Karpas-422 (cell line): ENCODE measurements around the gene PRKG1. TPM values are rescaled to one million over a fixed set of nuclear protein-coding genes. Genes with fewer than 3 reads are reported as not detected.

Experiments
- DNase-seq: peaks from one replicate; pipeline ENCODE4 v3.0.0-alpha.2; 2015
- H2AFZ ChIP-seq: fragments of 200-600 bp; sonication (generic); 2 replicates; pipeline ENCODE4 v1.6.1; 2014; ENCODE audit warnings: antibody characterized with exemption, low read length, mixed read lengths
- H3K27ac ChIP-seq: fragments of 200-600 bp; sonication (generic); 2 replicates; pipeline ENCODE4 v1.5.1; 2014; ENCODE audit warnings: mild to moderate bottlenecking, low read length, moderate library complexity
- H3K27me3 ChIP-seq: fragments of 200-600 bp; sonication (generic); 2 replicates; pipeline ENCODE4 v1.6.1; 2014; ENCODE audit warnings: low read length, mixed read lengths
- H3K36me3 ChIP-seq: fragments of 200-600 bp; sonication (generic); 2 replicates; pipeline ENCODE4 v1.6.1; 2014; ENCODE audit warnings: low read length, mixed read lengths; ENCODE audit not compliant: insufficient read depth
- H3K4me1 ChIP-seq: fragments of 200-600 bp; sonication (generic); 2 replicates; pipeline ENCODE4 v1.6.1; 2014; ENCODE audit warnings: mild to moderate bottlenecking, low read length, mixed read lengths
- H3K4me2 ChIP-seq: fragments of 200-600 bp; sonication (generic); 2 replicates; pipeline ENCODE4 v1.6.1; 2014; ENCODE audit warnings: low read length, low read depth, mild to moderate bottlenecking; ENCODE audit not compliant: poor library complexity, severe bottlenecking
- H3K4me3 ChIP-seq: fragments of 200-600 bp; sonication (generic); 2 replicates; pipeline ENCODE4 v1.5.1; 2014; ENCODE audit warnings: mild to moderate bottlenecking, antibody characterized with exemption, low read length, mixed read lengths
- H3K79me2 ChIP-seq: fragments of 200-600 bp; sonication (generic); 2 replicates; pipeline ENCODE4 v1.6.1; 2014; ENCODE audit warnings: mild to moderate bottlenecking, low read length, mixed read lengths
- H3K9ac ChIP-seq: fragments of 200-600 bp; sonication (generic); 2 replicates; pipeline ENCODE4 v1.6.0; 2014; ENCODE audit warnings: low read length
- H3K9me2 ChIP-seq: fragments of 200-600 bp; sonication (generic), shearing (Covaris generic); replicated peaks from 2 replicates; pipeline ENCODE4 v1.6.0; 2014; ENCODE audit warnings: mild to moderate bottlenecking, low read length, moderate library complexity; ENCODE audit not compliant: insufficient read depth
- H3K9me3 ChIP-seq: fragments of 300-700, 200-600 bp; sonication (generic); 2 replicates; pipeline ENCODE4 v1.6.1; 2014; ENCODE audit warnings: low read length, mixed read lengths
- H4K20me1 ChIP-seq: fragments of 200-600 bp; sonication (generic); 2 replicates; pipeline ENCODE4 v1.6.1; 2014; ENCODE audit warnings: mild to moderate bottlenecking, antibody characterized with exemption, low read length, low read depth; ENCODE audit not compliant: insufficient read depth
- total RNA-seq: library from RNA; depleted of rRNA; stranded (reverse); fragments of >200 nt; shearing (Covaris generic); gene quantifications from 2 replicates; pipeline ENCODE4 v1.2.3, GENCODE V29; 2014; ENCODE audit warnings: low replicate concordance

Gene PRKG1
- total RNA-seq, 1 experiment from 2014 or later: not detected

DNA sequence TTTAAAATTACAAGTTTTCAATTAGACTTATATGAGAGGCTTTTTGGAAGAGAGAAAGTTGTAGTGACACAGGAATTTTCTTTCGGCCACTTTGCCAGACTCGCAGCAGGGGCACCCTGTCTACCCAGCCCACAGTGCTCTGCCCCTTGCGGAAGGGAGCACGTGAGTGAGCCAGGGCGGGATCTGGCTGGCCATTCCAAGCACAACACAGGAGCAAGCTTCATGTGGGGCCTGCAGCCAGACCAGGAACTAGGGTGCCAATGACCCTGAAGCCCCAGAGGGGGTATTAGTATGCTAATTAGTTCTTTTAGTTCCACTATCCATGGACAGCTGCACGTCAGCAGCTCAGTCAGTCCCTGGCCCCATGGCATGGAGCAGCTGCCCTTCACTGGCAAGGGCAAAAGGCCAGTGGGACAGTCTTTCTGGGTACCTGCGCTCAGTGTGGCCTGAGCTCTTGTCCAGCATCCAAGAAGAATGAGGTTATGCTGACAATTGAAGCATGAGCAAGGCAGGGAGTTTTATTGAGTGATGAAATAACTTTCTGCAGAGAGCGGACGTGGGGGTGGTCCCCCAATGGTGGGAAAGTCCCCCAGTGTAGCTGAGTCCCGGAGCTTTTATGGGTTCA lies 876.2 kb downstream of the PRKG1 start:
- H2AFZ ChIP-seq: no peak overlapping the region
- no peaks in the 10 kb centered on the region for H4K20me1 ChIP-seq
- H3K4me3 ChIP-seq: no peak overlapping the region
- H3K36me3 ChIP-seq: no peaks in the 10 kb centered on the region
- no peak overlapping the region for H3K9ac ChIP-seq
- no peaks in the 10 kb centered on the region for H3K4me1 ChIP-seq
- DNase-seq: no peak
- no peaks in the 10 kb centered on the region for H3K27me3 ChIP-seq
- H3K4me2 ChIP-seq: no peak overlapping the region
- no peaks in the 10 kb centered on the region for H3K9me2 ChIP-seq
- no peaks in the 10 kb centered on the region for H3K79me2 ChIP-seq
- no peaks in the 10 kb centered on the region for H3K9me3 ChIP-seq
- H3K27ac ChIP-seq: no peak overlapping the region

DNA sequence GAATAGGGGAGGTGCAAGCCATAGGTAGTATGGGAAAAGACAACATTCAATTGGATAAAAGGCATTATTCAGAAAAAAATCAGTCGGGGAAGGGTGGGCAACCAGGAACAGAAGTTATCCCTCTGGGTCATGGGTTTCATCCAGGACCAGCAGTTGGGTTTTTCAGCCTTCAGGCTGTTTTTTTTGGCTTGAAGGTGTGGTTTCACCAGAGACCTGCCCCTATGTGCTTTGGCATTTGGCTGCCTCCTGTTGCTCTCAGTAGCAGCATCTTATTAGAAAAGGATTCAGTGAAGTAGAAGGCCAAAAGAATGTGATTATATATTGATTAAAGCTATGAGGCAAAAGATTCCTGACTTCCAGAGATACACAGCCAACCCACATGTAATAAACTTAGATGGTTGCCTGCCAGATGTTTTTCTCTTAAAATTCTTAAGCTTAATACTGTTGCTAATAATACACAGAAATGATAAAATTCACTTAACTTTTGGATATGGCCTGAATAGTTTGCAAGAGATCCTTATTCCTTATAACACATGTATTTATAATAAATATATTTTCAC lies 876.8 kb downstream of the PRKG1 start:
- no peaks in the 10 kb centered on the region for H3K4me1 ChIP-seq
- no peak overlapping the region for H2AFZ ChIP-seq
- H3K27me3 ChIP-seq: no peaks in the 10 kb centered on the region
- H3K27ac ChIP-seq: no peak overlapping the region
- no peaks in the 10 kb centered on the region for H3K79me2 ChIP-seq
- H3K36me3 ChIP-seq: no peaks in the 10 kb centered on the region
- H3K9ac ChIP-seq: no peak overlapping the region
- H3K4me3 ChIP-seq: no peak overlapping the region
- no peaks in the 10 kb centered on the region for H4K20me1 ChIP-seq
- H3K4me2 ChIP-seq: no peak overlapping the region
- no peaks in the 10 kb centered on the region for H3K9me3 ChIP-seq
- no peak for DNase-seq
- H3K9me2 ChIP-seq: no peaks in the 10 kb centered on the region

DNA sequence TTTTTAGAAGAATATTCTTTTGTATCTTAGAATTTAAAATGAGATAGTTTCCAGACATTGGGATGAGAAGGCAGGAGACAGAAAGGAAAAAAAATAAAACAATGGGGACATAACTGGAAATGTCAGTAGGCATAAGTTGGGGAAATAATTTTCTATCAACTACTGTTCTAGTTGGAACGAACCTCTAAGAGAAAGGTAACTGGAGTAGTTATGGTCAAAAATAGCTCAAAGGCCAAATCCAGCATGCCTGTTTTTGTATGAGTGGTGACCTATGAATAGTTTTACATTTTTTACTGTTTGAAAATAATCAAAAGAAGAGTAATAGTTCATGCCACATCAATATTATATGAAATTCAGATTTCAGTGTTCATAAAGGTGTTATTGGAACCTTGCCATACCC lies 877.3 kb downstream of the PRKG1 start:
- Histone ChIP-seq H3K4me1 (no peaks in the 10 kb centered on the region), H3K4me2 (no peak overlapping the region), H3K79me2 (no peaks in the 10 kb centered on the region), H4K20me1 (no peaks in the 10 kb centered on the region), H3K27me3 (no peaks in the 10 kb centered on the region), H3K9me2 (no peaks in the 10 kb centered on the region), H3K9me3 (no peaks in the 10 kb centered on the region), H3K9ac (no peak overlapping the region), H3K27ac (no peak overlapping the region), H2AFZ (no peak overlapping the region), H3K36me3 (no peaks in the 10 kb centered on the region), H3K4me3 (no peak overlapping the region)
- DNase-seq: no peak

DNA sequence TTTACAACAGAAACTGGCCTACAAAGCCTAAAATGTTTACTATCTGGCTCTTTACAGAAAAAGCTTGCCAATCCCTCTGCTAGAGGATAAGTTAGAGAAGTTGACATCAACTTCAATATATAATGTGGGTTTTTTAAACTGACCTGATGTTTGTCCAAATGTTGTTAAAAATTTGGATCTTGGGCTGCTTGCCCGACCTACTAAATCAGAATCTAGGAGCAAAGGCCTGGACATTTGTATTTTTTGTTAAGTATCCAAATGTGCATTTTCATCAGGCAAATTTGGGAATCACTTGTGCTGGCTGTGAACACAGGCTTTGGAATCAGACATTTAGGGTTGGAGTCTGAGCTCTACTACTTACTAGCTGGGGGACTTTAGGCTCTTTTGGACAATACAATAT lies 877.8 kb downstream of the PRKG1 start:
- H3K9ac ChIP-seq: no peak overlapping the region
- no peak overlapping the region for H3K4me3 ChIP-seq
- H3K27ac ChIP-seq: no peak overlapping the region
- H3K4me2 ChIP-seq: no peak overlapping the region
- H3K27me3 ChIP-seq: no peaks in the 10 kb centered on the region
- no peaks in the 10 kb centered on the region for H3K36me3 ChIP-seq
- H3K9me3 ChIP-seq: no peaks in the 10 kb centered on the region
- no peaks in the 10 kb centered on the region for H3K9me2 ChIP-seq
- DNase-seq: no peak
- H3K79me2 ChIP-seq: no peaks in the 10 kb centered on the region
- no peak overlapping the region for H2AFZ ChIP-seq
- H3K4me1 ChIP-seq: no peaks in the 10 kb centered on the region
- H4K20me1 ChIP-seq: no peaks in the 10 kb centered on the region

DNA sequence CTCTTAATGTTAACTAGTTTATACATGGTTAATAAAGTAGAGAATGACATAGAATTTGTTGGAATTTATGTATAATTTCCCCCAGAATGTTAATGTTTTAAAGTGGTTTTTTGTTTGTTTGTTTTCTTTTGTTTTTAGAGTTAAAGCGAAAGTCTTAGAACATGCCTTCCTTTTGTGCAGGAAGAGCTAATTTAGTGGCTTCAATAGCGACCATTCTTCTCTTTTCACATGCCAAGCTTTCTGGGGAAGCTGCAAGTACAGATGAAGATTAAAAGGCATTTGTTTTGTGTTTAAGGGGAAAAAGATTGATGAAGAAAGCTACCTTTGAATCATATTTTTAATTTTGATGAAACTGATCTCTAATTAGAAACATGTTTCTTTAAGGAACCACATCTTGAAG lies 881.4 kb downstream of the PRKG1 start:
- no peaks in the 10 kb centered on the region for H3K9me3 ChIP-seq
- H3K79me2 ChIP-seq: no peaks in the 10 kb centered on the region

DNA sequence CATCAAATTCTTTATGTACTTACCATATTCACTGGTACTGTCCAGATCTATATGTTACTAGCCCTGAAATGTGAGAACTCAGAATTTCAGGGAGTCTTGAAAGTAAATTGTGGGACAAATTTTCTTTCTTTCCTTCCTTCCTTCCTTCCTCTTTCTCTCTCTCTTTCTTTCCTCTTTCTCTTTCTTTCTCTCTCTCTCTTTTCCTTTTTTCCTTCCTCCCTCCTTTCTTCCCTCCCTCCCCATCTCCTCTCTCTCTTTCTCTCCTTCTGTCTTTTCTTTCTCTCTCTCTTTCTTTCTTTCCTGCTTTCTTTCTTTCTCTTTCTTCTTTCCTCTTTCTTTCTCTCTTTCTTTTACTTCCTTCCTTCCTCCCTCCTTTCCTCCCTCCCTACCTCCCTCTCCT lies 882.5 kb downstream of the PRKG1 start:
- H3K9ac ChIP-seq: no peak overlapping the region

More for the DNA sequence above, 881.4 kb downstream of the PRKG1 start:
- H3K4me3 ChIP-seq: no peak overlapping the region
- no peaks in the 10 kb centered on the region for H4K20me1 ChIP-seq
- H3K27me3 ChIP-seq: no peaks in the 10 kb centered on the region
- H3K36me3 ChIP-seq: no peaks in the 10 kb centered on the region
- no peak overlapping the region for H2AFZ ChIP-seq
- H3K4me1 ChIP-seq: no peaks in the 10 kb centered on the region
- H3K9ac ChIP-seq: no peak overlapping the region
- no peak overlapping the region for H3K27ac ChIP-seq
- DNase-seq: no peak
- no peak overlapping the region for H3K4me2 ChIP-seq
- no peaks in the 10 kb centered on the region for H3K9me2 ChIP-seq

DNA sequence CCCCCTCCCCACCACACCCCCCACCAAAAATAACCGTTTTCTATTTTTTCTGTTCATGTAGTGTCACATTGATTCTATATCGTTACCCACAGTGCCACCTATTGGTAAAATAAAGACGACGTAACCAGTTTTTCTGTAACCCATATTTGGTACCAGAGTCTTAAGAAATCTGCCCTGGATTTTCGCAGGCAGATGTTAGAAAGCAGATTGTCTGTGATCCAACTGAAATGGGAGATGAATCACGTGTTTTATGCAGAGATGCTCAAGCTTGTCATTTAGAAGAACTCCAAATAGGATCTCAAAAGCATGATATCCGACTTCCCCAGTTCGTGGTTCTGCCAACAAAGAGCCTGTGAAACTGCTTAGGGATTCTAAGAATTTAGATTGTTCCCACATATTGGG lies 886.2 kb downstream of the PRKG1 start:
- Histone ChIP-seq H3K4me2 (no peak overlapping the region), H2AFZ (no peak overlapping the region), H3K79me2 (no peaks in the 10 kb centered on the region), H3K27me3 (no peaks in the 10 kb centered on the region), H3K36me3 (no peaks in the 10 kb centered on the region), H3K4me3 (no peak overlapping the region), H4K20me1 (no peaks in the 10 kb centered on the region), H3K9me2 (no peaks in the 10 kb centered on the region), H3K9me3 (no peaks in the 10 kb centered on the region), H3K9ac (no peak overlapping the region), H3K4me1 (no peaks in the 10 kb centered on the region), H3K27ac (no peak overlapping the region)
- DNase-seq: peak; percentile 75

More for the DNA sequence above, 882.5 kb downstream of the PRKG1 start:
- no peak for DNase-seq
- H3K9me3 ChIP-seq: no peaks in the 10 kb centered on the region
- no peaks in the 10 kb centered on the region for H3K79me2 ChIP-seq
- no peak overlapping the region for H2AFZ ChIP-seq
- H3K27me3 ChIP-seq: no peaks in the 10 kb centered on the region
- H3K4me1 ChIP-seq: no peaks in the 10 kb centered on the region
- H3K9me2 ChIP-seq: no peaks in the 10 kb centered on the region
- H4K20me1 ChIP-seq: no peaks in the 10 kb centered on the region
- no peak overlapping the region for H3K4me3 ChIP-seq
- H3K27ac ChIP-seq: no peak overlapping the region
- H3K36me3 ChIP-seq: no peaks in the 10 kb centered on the region
- H3K4me2 ChIP-seq: no peak overlapping the region

DNA sequence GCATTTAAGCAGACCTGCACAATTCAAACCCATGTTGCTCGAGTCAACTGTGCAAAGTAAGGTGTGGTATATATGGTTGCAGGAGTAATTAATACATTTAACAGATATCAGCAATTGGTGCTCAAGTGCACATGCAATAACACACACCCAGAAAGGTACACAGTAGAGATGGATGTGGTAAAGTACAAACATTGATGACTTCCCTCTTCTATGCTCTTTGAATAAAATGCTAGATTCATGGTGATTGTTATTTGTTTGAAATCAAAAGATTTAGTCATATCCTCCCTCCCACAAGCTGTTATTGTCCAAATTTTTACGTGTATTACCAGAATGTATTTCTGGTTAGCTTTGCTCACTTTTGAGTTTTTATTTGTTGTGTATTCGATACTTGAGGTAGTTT lies 887.1 kb downstream of the PRKG1 start:
- H3K9ac ChIP-seq: no peak overlapping the region
- no peak overlapping the region for H3K4me2 ChIP-seq
- H3K79me2 ChIP-seq: no peaks in the 10 kb centered on the region
- no peaks in the 10 kb centered on the region for H3K9me2 ChIP-seq
- no peaks in the 10 kb centered on the region for H3K27me3 ChIP-seq
- no peak for DNase-seq
- H4K20me1 ChIP-seq: no peaks in the 10 kb centered on the region
- H3K4me3 ChIP-seq: no peak overlapping the region
- no peaks in the 10 kb centered on the region for H3K4me1 ChIP-seq
- no peaks in the 10 kb centered on the region for H3K9me3 ChIP-seq
- no peak overlapping the region for H2AFZ ChIP-seq
- H3K27ac ChIP-seq: no peak overlapping the region
- H3K36me3 ChIP-seq: no peaks in the 10 kb centered on the region
